HepG2 (cell line): ENCODE measurements around the gene ADRA1B. TPM values are rescaled to one million over a fixed set of nuclear protein-coding genes. Genes with fewer than 3 reads are reported as not detected.

Experiments used
- ATAC-seq: fragments of 200-7000 bp; cut with Tn5 transposase; 3 replicates; pipeline ENCODE4 v1.9.1; 2020; ENCODE audit warnings: mild to moderate bottlenecking, moderate library complexity
- BruUV-seq: library from RNA; stranded (reverse); fragments of 400-500 nt; replicated peaks from 2 replicates; lab custom pipeline; 2021; lab: Mats Ljungman, UMichigan
- CTCF ChIA-PET: fragments of 300-600 bp; formaldehyde crosslinking; extraction: SDS; loops from one replicate; lab custom pipeline; 2021; ENCODE audit warnings: low total read pairs, inconsistent platforms, low intra/inter-chr PET ratio; lab: Yijun Ruan, JAX
- POLR2A ChIA-PET: fragments of 350-600 bp; sonication (Branson Sonifier 250); formaldehyde crosslinking; loops from one replicate; lab custom pipeline; 2020; ENCODE audit warnings: antibody characterized with exemption, inconsistent platforms; lab: Yijun Ruan, JAX
- DNase-seq: peaks from one replicate; pipeline ENCODE4 v3.0.0-alpha.2; 2015; ENCODE audit warnings: low spot score
- FAIRE-seq: peaks from 3 replicates; lab custom pipeline; 2011; peaks lifted over from hg19 to GRCh38; lab: Jason Lieb, UNC
- H2AFZ ChIP-seq: one replicate; pipeline ENCODE4 v1.6.1; 2011; ENCODE audit warnings: low read length, inconsistent platforms
- H3K27ac ChIP-seq: fragments of 300-600 bp; 3 replicates; pipeline ENCODE4 v1.8.0; 2011; ENCODE audit warnings: mixed run types, mild to moderate bottlenecking, mixed read lengths, low read length, inconsistent platforms; ENCODE audit not compliant: insufficient read depth; ENCODE audit errors: extremely low read length
- H3K27me3 ChIP-seq, 2 experiments: fragments of 200-600 bp in 1 of 2; 2 replicates in 1 of 2; 3 replicates in 1 of 2; pipeline versions ENCODE4 v1.6.0 to v1.8.0; 2011; ENCODE audit warnings: low read length in 2 of 2, mild to moderate bottlenecking in 2 of 2, moderate library complexity in 2 of 2, inconsistent platforms in 1 of 2; ENCODE audit not compliant: insufficient read depth in 2 of 2, control insufficient read depth in 1 of 2
- H3K36me3 ChIP-seq, 2 experiments: fragments of 200-600 bp in 1 of 2; replicated peaks in 1 of 2; 2 replicates in 1 of 2; 3 replicates in 1 of 2; pipeline versions ENCODE4 v1.5.1 to v1.8.0; 2011; ENCODE audit warnings: low read length in 2 of 2, inconsistent platforms in 1 of 2; ENCODE audit not compliant: insufficient read depth in 2 of 2, control insufficient read depth in 1 of 2
- H3K4me1 ChIP-seq: 2 replicates; pipeline ENCODE4 v1.5.1; 2012; ENCODE audit warnings: low read length, inconsistent platforms; ENCODE audit not compliant: insufficient read depth
- H3K4me2 ChIP-seq: 2 replicates; pipeline ENCODE4 v1.6.0; 2011; ENCODE audit warnings: low read depth, low read length, inconsistent platforms
- H3K4me3 ChIP-seq, 3 experiments: fragments of 200-600 bp in 1 of 3; sonication (generic), shearing (Covaris generic) in 1 of 3; replicated peaks in 1 of 3; 2 replicates each; pipeline ENCODE4 v1.5.1; 2011 to 2016; ENCODE audit warnings: low read length in 3 of 3, inconsistent platforms in 2 of 3, low read depth in 2 of 3, mild to moderate bottlenecking in 2 of 3, control low read depth in 1 of 3, mixed read lengths in 1 of 3; ENCODE audit not compliant: insufficient read depth in 1 of 3
- H3K79me2 ChIP-seq: one replicate; pipeline ENCODE4 v1.6.1; 2011; ENCODE audit warnings: low read length, inconsistent platforms; ENCODE audit not compliant: insufficient read depth
- H3K9ac ChIP-seq: 2 replicates; pipeline ENCODE4 v1.6.0; 2011; ENCODE audit warnings: mild to moderate bottlenecking, low read depth, low read length, inconsistent platforms; ENCODE audit not compliant: insufficient read depth
- H3K9me3 ChIP-seq: 2 replicates; pipeline ENCODE4 v1.5.1; 2012; ENCODE audit warnings: mild to moderate bottlenecking, low read length
- H4K20me1 ChIP-seq: 2 replicates; pipeline ENCODE4 v1.6.0; 2011; ENCODE audit warnings: inconsistent platforms, mild to moderate bottlenecking, low read length, moderate library complexity; ENCODE audit not compliant: insufficient read depth
- CERS6 ChIP-seq: sonication (generic); formaldehyde crosslinking; IDR thresholded peaks from 2 replicates; pipeline ENCODE4 v1.5.0; 2020; ENCODE audit warnings: missing genetic modification reagents
- ISL2 ChIP-seq: sonication (generic); formaldehyde crosslinking; IDR thresholded peaks from 2 replicates; pipeline ENCODE4 v1.5.0; 2020; ENCODE audit warnings: missing genetic modification reagents
- NBN ChIP-seq: fragments of 450-650 bp; conservative IDR thresholded peaks from 2 replicates; pipeline ENCODE4 v1.6.1; 2017
- RERE ChIP-seq: IDR thresholded peaks from 2 replicates; pipeline ENCODE4 v1.6.1; 2016; ENCODE audit warnings: low read depth, missing genetic modification reagents, missing compliant biosample characterization
- ZNF30 ChIP-seq: sonication (generic); formaldehyde crosslinking; IDR thresholded peaks from 2 replicates; pipeline ENCODE4 v1.5.0; 2020; ENCODE audit warnings: mild to moderate bottlenecking, missing genetic modification reagents
- ZNF441 ChIP-seq: sonication (generic); formaldehyde crosslinking; IDR thresholded peaks from 2 replicates; pipeline ENCODE4 v1.7.0; 2021; ENCODE audit warnings: missing genetic modification reagents, borderline replicate concordance
- whole genome bisulfite sequencing: methylation state at CpG from one replicate; pipeline ENCODE4 v1.1.6; 2017; ENCODE audit warnings: low lambda C conversion rate; 5-methylcytosine and 5-hydroxymethylcytosine counted together
- in situ Hi-C: cut with HindIII; loops from 2 replicates; pipeline ENCODE4 v1.10.0; 2017; ENCODE audit warnings: low pct_unique_long_range_greater_than_20kb; ENCODE audit not compliant: extremely low pct_ligation_motif_present
- intact Hi-C: fragments of 100-400 bp; cut with micrococcal nuclease; formaldehyde crosslinking; loops from one replicate; pipeline ENCODE4 v1.10.0; 2022; ENCODE audit not compliant: unreplicated experiment
- polyA plus RNA-seq, 8 experiments: library from polyadenylated mRNA; depleted of rRNA in 3 of 8; stranded (reverse) in 7 of 8; unstranded in 1 of 8; fragments of >200 nt; fragmentation: Illumina TruSeq in 4 of 8; extraction: Trizol in 4 of 8; gene quantifications; 2 replicates each; pipeline versions ENCODE4 v1.2.1 to v1.2.3, GENCODE V29; 2011 to 2016; ENCODE audit warnings: low read depth in 4 of 8, missing spikeins in 1 of 8, mixed read lengths in 1 of 8; ENCODE audit not compliant: insufficient read depth in 1 of 8
- total RNA-seq, 5 experiments: library from RNA; depleted of rRNA; stranded (reverse); fragments of >200 nt; fragmentation: Illumina TruSeq; extraction: Trizol; gene quantifications; 2 replicates each; pipeline ENCODE4 v1.2.3, GENCODE V29; 2016; ENCODE audit warnings: low read depth in 1 of 5
- TF ChIP-seq, protein P1 (sequence below): sonication (generic); formaldehyde crosslinking; conservative IDR thresholded peaks from 2 replicates; pipeline ENCODE4 v1.8.1; 2023; ENCODE audit warnings: missing genetic modification reagents
- TF ChIP-seq, protein P2 (sequence below), 2 experiments: fragments of 450-650 bp in 1 of 2; sonication (generic) in 1 of 2; formaldehyde crosslinking; IDR thresholded peaks; 2 replicates each; pipeline versions ENCODE4 v1.5.0 to v1.8.0; 2020 to 2022; ENCODE audit warnings: mild to moderate bottlenecking in 1 of 2, missing genetic modification reagents in 1 of 2

Gene ADRA1B
- total and polyA plus RNA-seq, 2 of the 13 experiments (the other 11 are each of a cell fraction or from before 2014, with no cell fraction given), result not detected

GRCh38 chr5:159969966-159970365, 53.7 kb downstream of the ADRA1B start (continued):
- no peak for TF ChIP-seq RERE (CRISPR knock-in tag)
- no peak for TF ChIP-seq ISL2 (CRISPR knock-in tag)
- no peak for TF ChIP-seq ZNF30 (CRISPR knock-in tag)
- TF ChIP-seq CERS6, result no peak
- TF ChIP-seq, protein P1, sequence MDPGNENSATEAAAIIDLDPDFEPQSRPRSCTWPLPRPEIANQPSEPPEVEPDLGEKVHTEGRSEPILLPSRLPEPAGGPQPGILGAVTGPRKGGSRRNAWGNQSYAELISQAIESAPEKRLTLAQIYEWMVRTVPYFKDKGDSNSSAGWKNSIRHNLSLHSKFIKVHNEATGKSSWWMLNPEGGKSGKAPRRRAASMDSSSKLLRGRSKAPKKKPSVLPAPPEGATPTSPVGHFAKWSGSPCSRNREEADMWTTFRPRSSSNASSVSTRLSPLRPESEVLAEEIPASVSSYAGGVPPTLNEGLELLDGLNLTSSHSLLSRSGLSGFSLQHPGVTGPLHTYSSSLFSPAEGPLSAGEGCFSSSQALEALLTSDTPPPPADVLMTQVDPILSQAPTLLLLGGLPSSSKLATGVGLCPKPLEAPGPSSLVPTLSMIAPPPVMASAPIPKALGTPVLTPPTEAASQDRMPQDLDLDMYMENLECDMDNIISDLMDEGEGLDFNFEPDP, result no peak

DNA sequence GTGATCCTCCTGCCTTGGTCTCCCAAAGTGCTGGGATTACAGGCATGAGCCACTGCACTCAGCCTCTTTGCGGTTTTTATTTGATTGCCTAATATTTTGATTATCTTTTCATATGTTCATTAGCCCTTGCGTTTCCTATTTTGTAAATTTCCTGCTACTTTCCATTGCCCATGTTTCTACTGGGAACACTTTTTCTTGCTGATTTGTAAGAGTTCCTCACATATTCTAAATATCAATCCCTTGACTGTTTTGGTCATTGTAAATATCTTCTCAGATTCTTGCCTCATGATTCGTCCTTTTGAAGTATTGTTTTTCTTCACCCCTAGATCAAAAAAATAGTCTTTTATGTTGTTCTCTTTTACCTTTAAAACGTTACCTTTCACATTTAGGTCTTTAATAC, 54.8 kb downstream of the ADRA1B start:
- intact Hi-C loops (no loop called here), in situ Hi-C loops (no loop called here)
- ChIA-PET CTCF (no interaction called here), POLR2A (no interaction called here)
- BruUV-seq, result no TSS peak
- Histone ChIP-seq H3K36me3 (no peaks in the 10 kb centered on the region), H3K27me3 (peaks cover 1 to 25% of the 10 kb centered on the region in 2 experiments; a peak in 4 of 5 replicates), H3K9me3 (no peaks in the 10 kb centered on the region), H3K79me2 (no peaks in the 10 kb centered on the region), H3K4me1 (no peaks in the 10 kb centered on the region), H3K4me3 (no peak overlapping the region), H3K4me2 (no peak overlapping the region), H3K9ac (no peak overlapping the region), H4K20me1 (no peaks in the 10 kb centered on the region), H2AFZ (no peak overlapping the region), H3K27ac (no peak overlapping the region)
- ATAC-seq, result no peak
- WGBS, result 22% methylated on average over 4 of the region's 4 CpGs
- no peak for DNase-seq
- no peak for FAIRE-seq
- TF ChIP-seq ZNF441, result no peak
- TF ChIP-seq NBN, result no peak
- TF ChIP-seq, protein P2, sequence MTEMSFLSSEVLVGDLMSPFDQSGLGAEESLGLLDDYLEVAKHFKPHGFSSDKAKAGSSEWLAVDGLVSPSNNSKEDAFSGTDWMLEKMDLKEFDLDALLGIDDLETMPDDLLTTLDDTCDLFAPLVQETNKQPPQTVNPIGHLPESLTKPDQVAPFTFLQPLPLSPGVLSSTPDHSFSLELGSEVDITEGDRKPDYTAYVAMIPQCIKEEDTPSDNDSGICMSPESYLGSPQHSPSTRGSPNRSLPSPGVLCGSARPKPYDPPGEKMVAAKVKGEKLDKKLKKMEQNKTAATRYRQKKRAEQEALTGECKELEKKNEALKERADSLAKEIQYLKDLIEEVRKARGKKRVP (CRISPR knock-in tag; IDR thresholded peaks at IDR 0.05), result no peak
